Measurements from ENCODE around the gene VTA1.

GRCh38 chr6:142138876-142139275 is 8.2 kb upstream of the VTA1 start:
- TF ChIP-seq POLR2AphosphoS5 (IDR thresholded peaks at IDR 0.05; ENCODE audit: low read depth, low read length): no peak
- TF ChIP-seq EGR1 (IDR thresholded peaks at IDR 0.05; ENCODE audit: borderline replicate concordance, low read depth, low read length): no peak
- TF ChIP-seq TBP (IDR thresholded peaks at IDR 0.05; ENCODE audit: low read depth, low read length): no peak
- TF ChIP-seq CTCF (IDR thresholded peaks at IDR 0.05; ENCODE audit: control extremely low read depth in 1 of 3, insufficient read depth in 1 of 3, low read depth in 1 of 3, low read length in 3 of 3): no peak
- TF ChIP-seq NRF1 (IDR thresholded peaks at IDR 0.05; ENCODE audit: low read depth, low read length): no peak
- TF ChIP-seq POLR2A (IDR thresholded peaks at IDR 0.05; ENCODE audit: control extremely low read depth in 1 of 2, low read depth in 2 of 2, low read length in 2 of 2): no peak
- no peak for TF ChIP-seq EZH2 (IDR thresholded peaks at IDR 0.05; ENCODE audit: low read depth, low read length, severe bottlenecking)
- no peak for TF ChIP-seq RXRA (IDR thresholded peaks at IDR 0.05; ENCODE audit: insufficient read depth, low read depth, low read length)
- TF ChIP-seq ATF2 (IDR thresholded peaks at IDR 0.05; ENCODE audit: low read length): no peak
- TF ChIP-seq KDM5A (IDR thresholded peaks at IDR 0.05; ENCODE audit: low read length): no peak

Data from H1 (cell line).